ENCODE measurements around the gene TESMIN. TPM values are rescaled to one million over a fixed set of nuclear protein-coding genes. Genes with fewer than 3 reads are reported as not detected.

The TESMIN gene
- total RNA-seq, 4 donors from 2014 or later = 0.16 to 0.17 TPM; not detected in 2

DNA sequence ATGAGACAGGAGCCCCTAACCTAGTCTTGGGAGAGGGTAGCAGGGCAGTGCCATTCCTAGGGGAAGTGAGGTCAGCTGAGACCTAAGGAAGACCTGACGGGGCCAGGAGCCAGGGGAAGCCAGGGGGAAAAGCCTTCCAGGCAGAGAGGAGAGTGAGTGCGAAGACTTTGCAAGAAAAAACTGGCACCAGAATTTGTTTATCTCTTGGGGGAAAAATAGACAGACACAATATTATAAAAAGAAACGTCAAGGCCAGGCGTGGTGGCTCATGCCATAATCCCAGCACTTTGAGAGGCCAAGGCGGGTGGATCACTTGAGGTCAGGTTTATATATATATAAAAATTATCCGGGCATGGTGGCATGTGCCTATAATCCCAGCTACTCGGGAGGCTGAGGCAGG is 26.9 kb upstream of the TESMIN start:
- no peak overlapping the region for H3K4me3 ChIP-seq
- DNase-seq (no peak), ATAC-seq (no peak)
- H3K9me3 ChIP-seq = no peaks in the 10 kb centered on the region
- intact Hi-C loops (cut with DNase I; ENCODE audit: low total_unique reads) = no loop called here
- in situ Hi-C loops (cut with MboI; ENCODE audit: low sequenced_read_pairs in 4 of 4) = no loop called here
- H3K27ac ChIP-seq = no peak overlapping the region
- H3K36me3 ChIP-seq = peaks cover 0 to 93% of the 10 kb centered on the region in 2 donors
- TF ChIP-seq POLR2A (IDR thresholded peaks at IDR 0.05) = no peak
- TF ChIP-seq, protein P1, sequence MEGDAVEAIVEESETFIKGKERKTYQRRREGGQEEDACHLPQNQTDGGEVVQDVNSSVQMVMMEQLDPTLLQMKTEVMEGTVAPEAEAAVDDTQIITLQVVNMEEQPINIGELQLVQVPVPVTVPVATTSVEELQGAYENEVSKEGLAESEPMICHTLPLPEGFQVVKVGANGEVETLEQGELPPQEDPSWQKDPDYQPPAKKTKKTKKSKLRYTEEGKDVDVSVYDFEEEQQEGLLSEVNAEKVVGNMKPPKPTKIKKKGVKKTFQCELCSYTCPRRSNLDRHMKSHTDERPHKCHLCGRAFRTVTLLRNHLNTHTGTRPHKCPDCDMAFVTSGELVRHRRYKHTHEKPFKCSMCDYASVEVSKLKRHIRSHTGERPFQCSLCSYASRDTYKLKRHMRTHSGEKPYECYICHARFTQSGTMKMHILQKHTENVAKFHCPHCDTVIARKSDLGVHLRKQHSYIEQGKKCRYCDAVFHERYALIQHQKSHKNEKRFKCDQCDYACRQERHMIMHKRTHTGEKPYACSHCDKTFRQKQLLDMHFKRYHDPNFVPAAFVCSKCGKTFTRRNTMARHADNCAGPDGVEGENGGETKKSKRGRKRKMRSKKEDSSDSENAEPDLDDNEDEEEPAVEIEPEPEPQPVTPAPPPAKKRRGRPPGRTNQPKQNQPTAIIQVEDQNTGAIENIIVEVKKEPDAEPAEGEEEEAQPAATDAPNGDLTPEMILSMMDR (IDR thresholded peaks at IDR 0.05 in 4 of 5, conservative IDR thresholded peaks at IDR 0.05 in 1 of 5) = no peak
- H3K4me1 ChIP-seq = no peaks in the 10 kb centered on the region
- no peaks in the 10 kb centered on the region for H3K27me3 ChIP-seq

DNA sequence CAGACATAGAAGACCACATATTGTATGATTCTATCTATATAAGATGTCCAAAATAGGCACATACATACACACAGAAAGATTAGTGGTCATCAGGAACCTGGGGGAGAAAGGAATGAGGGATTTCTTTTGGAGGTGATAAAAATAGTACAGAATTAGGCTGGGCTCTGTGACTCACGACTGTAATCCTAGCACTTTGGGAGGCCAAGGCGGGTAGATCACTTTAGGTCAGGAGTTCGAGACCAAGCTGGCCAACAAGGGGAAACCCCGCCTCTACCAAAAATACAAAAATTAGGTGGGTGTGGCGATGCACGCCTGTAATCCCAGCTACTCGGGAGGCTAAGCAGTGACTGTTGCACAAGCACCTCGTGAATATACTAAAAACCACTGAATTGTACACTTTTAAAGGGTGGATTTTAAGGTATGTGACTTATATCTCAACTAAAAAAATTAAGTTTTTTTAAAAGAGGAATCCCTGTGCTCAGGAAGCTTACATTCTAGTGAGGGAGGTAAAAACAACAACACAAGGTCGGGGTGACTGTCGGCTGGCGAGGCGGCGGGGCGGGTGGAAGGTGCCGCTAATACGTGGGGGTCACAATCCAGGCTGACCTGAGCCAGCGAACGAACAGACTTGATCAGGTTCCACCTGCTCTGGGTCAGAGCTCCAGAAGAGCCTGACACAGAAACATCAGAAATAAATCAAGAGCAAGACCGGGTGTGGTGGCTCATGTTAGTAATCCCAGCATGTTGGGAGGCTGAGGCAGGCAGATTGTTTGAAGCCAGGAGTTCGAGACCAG is 25.3 kb upstream of the TESMIN start:
- no peak for ATAC-seq
- in situ Hi-C loops (cut with MboI; ENCODE audit: low sequenced_read_pairs in 4 of 4) = no loop called here
- no peak for TF ChIP-seq POLR2A (IDR thresholded peaks at IDR 0.05)
- TF ChIP-seq, protein P1 (IDR thresholded peaks at IDR 0.05 in 4 of 5, conservative IDR thresholded peaks at IDR 0.05 in 1 of 5) = no peak

DNA sequence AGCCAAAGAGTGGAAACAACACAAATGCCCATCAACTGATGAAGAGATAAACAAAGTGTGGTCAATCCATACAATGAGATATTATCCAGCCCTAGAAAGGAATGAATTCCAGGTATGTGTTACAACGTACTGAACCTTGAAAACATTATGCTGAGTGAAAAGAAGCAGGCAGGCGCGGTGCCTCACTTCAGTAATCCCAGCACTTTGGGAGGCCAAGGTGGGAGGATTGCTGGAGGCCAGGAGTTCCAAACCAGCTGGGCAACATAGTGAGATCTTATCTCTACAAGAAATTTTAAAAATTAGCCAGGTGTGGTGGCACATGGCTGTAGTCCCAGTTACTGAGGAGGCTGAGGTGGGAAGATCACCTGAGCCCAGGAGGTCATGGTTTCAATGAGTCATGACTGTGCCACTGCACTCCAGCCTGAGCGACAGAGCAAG is 24.6 kb upstream of the TESMIN start:
- H3K27me3 ChIP-seq = no peaks in the 10 kb centered on the region
- H3K4me1 ChIP-seq = no peaks in the 10 kb centered on the region
- no peak overlapping the region for H3K27ac ChIP-seq
- in situ Hi-C loops (cut with MboI; ENCODE audit: low sequenced_read_pairs in 4 of 4) = no loop called here
- peaks cover 0 to 95% of the 10 kb centered on the region in 2 donors for H3K36me3 ChIP-seq
- no peaks in the 10 kb centered on the region for H3K9me3 ChIP-seq
- no peak overlapping the region for H3K4me3 ChIP-seq
- DNase-seq (no peak), ATAC-seq (no peak)
- no peak for TF ChIP-seq POLR2A (IDR thresholded peaks at IDR 0.05)
- TF ChIP-seq, protein P1 (IDR thresholded peaks at IDR 0.05 in 4 of 5, conservative IDR thresholded peaks at IDR 0.05 in 1 of 5) = no peak
- intact Hi-C loops (cut with DNase I; ENCODE audit: low total_unique reads) = no loop called here

More for the DNA sequence above, 25.3 kb upstream of the TESMIN start:
- Histone ChIP-seq H3K27me3 (no peaks in the 10 kb centered on the region), H3K27ac (no peak overlapping the region), H3K4me1 (no peaks in the 10 kb centered on the region), H3K36me3 (peaks cover 0 to 95% of the 10 kb centered on the region in 2 donors), H3K4me3 (no peak overlapping the region), H3K9me3 (no peaks in the 10 kb centered on the region)
- DNase-seq = no peak
- intact Hi-C loops (cut with DNase I; ENCODE audit: low total_unique reads) = no loop called here

DNA sequence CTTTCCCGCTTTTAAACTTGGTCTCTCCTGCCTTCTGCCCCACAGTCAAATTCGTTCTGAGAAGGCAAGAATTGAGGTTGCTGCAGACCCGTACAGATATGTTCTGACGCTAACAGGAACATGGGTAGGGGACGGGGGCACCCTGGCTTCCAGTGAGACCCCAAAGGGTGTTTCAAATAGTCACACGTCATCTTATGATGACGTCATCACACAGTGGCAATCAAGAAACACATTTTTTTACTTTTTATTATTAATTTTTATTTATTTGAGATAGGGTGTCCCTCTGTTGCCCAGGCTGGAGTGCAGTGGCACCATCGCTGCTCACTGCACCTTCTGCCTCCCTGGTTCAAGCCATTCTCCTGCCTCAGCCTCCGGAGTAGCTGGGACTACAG is 22.9 kb upstream of the TESMIN start:
- intact Hi-C loops (cut with DNase I; ENCODE audit: low total_unique reads) (no loop called here), in situ Hi-C loops (cut with MboI; ENCODE audit: low sequenced_read_pairs in 4 of 4) (loop anchor here in 1 of 4 donors (25.0 kb wide), 1 partner anchor 88 kb away; no protein-coding TSS in a partner anchor)
- Histone ChIP-seq H3K27ac (no peak overlapping the region), H3K36me3 (peaks cover 0 to 94% of the 10 kb centered on the region in 2 donors), H3K27me3 (no peaks in the 10 kb centered on the region), H3K4me3 (no peak overlapping the region), H3K4me1 (no peaks in the 10 kb centered on the region), H3K9me3 (no peaks in the 10 kb centered on the region)
- TF ChIP-seq POLR2A (IDR thresholded peaks at IDR 0.05) = no peak
- TF ChIP-seq, protein P1 (IDR thresholded peaks at IDR 0.05 in 4 of 5, conservative IDR thresholded peaks at IDR 0.05 in 1 of 5) = no peak
- ATAC-seq (no peak), DNase-seq (no peak)
